Astrocyte (in vitro differentiated cells and primary cell): Measurements from ENCODE around the gene MRPL36.

Experiments used
- CTCF ChIP-seq: IDR thresholded peaks from 2 replicates; pipeline ENCODE4 v1.5.1; 2011; ENCODE audit warnings: low read depth, mild to moderate bottlenecking, inconsistent platforms, low read length, moderate library complexity; ENCODE audit not compliant: insufficient read depth
- EZH2 ChIP-seq: IDR thresholded peaks from 2 replicates; pipeline ENCODE4 v1.6.1; 2012; ENCODE audit warnings: mild to moderate bottlenecking, low read length, inconsistent platforms; ENCODE audit not compliant: insufficient read depth

DNA sequence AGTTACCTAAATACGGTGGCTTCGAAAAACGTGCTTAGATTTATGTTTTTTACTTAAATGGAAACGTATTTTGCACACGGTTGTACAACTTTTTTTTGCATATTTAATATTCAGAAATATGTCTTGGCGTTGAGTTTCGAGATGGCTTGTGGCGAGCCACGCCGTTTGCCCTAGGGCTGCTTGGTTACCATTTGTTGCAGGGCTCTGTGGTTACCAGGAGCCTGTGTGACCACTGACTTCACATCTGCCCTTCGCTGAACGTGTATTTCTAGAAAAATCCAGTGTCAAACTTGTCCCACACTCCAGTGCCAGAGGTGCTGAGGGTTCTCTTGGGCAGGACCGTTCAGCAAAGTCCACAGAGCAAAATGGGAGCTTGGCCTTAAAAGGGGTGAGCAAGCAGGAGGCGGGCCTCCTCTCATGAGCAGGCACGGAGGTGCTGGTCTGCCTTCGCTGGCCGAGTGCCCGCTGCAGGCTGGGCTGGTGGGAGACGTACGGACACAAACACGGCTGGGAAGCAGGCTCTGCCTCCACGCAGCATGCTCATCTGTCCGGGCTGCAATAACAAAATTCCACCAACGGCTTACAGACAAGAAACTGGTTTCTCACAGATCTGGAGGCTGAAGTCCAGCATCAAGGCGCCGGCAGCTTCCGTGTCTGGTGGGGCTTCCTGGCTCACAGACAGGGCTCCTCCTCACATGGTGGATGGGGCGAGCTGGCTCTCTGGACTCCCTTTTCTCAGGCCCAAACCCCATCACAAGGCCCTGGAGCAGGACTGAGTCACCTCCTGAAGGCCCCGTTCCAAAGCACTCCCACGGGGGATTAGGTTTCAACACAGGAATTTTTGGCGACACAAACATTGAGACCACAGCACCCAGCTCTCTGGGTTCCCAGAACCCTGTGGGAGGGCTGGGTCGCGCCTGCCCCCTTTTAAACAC is 5.4 kb downstream of the MRPL36 start:
- TF ChIP-seq CTCF, result no peak
- no peak for TF ChIP-seq EZH2
